Measurements from ENCODE around the gene SIX1.

Gene SIX1

DNA sequence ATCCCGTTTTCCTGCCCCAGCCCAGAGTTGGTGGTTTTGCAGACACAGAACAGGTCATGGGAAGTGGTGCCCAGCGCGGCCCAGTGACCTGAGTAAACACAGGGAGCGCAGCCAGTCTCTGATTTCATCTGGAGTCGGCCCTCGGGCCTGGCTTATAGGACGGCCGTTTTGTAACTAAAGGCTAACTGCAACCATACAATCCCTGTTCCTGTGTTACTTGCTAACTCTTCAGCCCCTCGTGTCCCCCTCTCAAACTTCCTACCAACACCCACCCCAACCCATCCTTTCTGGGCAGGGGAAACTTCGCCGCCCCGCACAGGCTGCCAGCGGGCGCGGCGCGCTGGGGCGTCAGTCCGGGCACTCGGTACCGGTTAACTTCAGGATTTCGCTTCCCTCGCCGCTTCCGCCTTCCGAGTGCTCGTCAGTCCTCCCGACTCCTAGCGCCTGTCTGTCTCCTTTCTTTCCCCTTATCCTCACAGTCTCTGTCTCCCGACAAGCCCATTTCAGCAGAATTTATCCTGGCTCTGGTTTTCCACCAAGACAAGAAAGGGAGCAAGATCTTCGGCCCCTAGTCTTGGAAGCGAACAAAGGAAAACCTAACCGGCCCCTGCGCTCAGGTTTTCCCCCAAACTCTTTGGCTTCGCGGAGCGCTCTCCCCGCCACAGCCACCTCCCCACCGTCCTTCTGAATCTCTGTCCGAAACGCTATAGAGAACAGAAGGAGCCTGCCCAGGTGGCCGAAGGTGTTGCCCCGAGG, 2.0 kb downstream of the SIX1 start:
- peak overlapping the region; percentile 63 for H3K4me3 ChIP-seq (ENCODE audit: low read depth, low read length)
- no peak for DNase-seq (ENCODE audit: low read depth)
- TF ChIP-seq, protein P1, sequence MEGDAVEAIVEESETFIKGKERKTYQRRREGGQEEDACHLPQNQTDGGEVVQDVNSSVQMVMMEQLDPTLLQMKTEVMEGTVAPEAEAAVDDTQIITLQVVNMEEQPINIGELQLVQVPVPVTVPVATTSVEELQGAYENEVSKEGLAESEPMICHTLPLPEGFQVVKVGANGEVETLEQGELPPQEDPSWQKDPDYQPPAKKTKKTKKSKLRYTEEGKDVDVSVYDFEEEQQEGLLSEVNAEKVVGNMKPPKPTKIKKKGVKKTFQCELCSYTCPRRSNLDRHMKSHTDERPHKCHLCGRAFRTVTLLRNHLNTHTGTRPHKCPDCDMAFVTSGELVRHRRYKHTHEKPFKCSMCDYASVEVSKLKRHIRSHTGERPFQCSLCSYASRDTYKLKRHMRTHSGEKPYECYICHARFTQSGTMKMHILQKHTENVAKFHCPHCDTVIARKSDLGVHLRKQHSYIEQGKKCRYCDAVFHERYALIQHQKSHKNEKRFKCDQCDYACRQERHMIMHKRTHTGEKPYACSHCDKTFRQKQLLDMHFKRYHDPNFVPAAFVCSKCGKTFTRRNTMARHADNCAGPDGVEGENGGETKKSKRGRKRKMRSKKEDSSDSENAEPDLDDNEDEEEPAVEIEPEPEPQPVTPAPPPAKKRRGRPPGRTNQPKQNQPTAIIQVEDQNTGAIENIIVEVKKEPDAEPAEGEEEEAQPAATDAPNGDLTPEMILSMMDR (IDR thresholded peaks at IDR 0.05; ENCODE audit: control insufficient read depth, extremely low read depth, insufficient read depth), result no peak

DNA sequence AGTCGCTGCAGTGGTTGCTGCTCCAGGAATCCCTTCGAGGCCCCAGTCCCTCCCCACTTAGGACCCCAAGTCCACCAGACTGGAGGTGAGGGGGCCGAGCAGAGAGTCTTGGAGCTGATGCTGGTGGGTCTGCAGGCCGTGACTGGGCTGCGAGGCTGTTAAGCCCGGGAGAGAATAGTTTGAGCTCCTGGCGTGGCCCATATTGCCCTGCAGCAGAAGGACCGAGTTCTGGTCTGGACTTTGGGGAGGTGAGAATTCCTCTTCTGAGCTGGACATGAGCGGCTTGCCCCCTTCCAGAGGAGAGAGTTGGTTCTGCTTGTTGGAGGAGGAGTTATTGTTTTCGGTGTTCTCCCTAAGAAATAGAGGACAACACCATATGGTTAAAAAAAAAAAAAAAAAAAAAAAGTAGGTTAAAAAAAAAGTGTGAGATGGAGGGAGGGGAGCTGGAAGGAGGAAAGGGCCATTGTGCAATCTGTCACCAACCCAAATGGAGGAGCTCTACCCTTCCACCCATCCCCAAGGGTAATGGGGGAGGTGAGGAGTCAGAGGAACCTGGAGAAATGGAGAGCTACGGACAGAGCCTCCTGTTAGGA, 3.0 kb downstream of the SIX1 start:
- no peak overlapping the region for H3K4me3 ChIP-seq (ENCODE audit: low read depth, low read length)
- DNase-seq (ENCODE audit: low read depth), result no peak
- TF ChIP-seq, protein P1 (IDR thresholded peaks at IDR 0.05; ENCODE audit: control insufficient read depth, extremely low read depth, insufficient read depth), result no peak

DNA sequence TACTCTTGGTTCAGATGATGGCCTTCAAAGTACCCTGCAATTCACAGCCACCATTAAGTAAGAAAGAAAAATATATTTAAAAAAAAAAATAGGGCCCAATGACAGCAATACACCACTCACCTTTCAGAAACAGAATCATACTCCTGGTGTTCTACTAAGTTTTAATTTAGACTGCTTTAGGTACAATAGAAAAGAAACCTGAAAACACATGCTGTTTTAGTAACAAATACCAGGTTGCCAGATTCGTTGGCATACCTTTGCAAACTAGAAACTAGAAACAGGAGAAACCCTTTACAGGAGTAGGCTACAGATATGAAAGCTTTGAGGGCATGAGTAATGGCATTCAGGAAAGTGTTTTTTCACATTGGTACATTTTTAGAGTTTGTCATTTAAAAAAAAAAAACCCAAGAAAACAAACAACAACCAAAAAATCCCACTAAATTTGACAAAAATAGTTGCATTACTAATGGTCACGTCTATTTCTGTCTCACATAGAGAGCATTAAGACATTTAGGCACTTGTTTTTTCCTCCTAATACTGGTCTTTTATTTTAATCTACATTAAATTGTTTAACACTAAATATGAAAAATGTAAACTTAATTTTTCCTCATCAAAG, 4.0 kb downstream of the SIX1 start:
- no peak overlapping the region for H3K4me3 ChIP-seq (ENCODE audit: low read depth, low read length)
- DNase-seq (ENCODE audit: low read depth), result no peak
- TF ChIP-seq, protein P1 (IDR thresholded peaks at IDR 0.05; ENCODE audit: control insufficient read depth, extremely low read depth, insufficient read depth), result no peak

DNA sequence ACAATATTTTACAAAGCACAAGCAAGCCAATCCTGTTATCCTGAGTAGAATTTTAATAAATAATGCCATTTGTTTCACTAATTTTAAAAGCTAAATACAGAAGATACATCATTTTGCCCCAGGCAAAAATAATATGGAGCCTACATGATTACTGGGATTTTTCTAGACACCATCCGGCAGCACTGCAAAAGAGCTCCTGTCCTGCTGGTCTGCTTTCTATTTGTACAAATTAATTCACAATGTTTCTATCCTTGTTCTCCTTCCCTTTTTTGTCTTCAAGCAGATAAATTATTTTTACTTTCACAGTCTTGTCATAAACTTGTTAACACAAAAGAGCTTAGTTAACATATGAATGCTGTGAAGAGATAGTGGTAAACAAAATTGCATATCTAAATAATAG, 4.6 kb downstream of the SIX1 start:
- DNase-seq (ENCODE audit: low read depth), result no peak
- TF ChIP-seq, protein P1 (IDR thresholded peaks at IDR 0.05; ENCODE audit: control insufficient read depth, extremely low read depth, insufficient read depth), result no peak
- no peak overlapping the region for H3K4me3 ChIP-seq (ENCODE audit: low read depth, low read length)

DNA sequence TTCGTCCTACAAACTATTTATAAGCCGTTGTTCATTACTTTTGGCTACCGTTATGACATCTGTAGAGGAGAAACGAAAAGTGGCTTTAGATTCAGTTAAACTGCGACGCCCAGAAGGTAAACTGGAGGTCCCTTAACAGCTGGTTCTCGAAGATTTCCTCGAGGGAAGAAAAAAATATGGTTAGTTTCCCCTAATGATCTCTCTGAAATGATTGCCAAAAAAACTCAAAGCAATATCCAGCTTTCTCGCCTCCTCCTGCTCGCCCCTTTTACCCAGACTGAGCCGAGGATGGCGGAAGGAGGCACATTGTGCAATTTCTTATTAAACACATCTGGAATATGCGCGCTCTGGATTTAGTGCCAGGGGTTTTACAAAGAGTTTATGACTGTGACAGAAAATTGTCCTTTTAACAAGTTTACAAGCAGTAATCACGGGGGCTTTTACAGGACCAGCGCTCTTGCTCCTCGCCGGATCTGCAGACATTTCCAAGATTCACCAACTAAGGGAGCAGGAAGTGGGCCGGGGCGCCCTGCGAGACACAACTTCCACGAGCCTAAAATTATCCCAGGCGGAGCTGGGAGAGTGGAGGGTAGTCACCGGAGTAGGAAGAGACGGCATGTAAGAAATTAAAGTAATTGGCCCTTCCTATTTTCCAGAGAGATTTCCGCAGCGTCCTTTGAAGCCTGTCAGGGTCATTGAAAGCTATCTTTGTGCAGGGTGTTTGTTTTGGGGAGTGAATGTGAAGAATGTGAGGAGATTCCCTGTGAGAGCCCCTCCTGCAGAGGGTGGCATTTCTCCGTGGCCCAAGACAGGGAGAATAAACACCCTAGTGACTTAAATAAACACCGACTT, 5.6 kb downstream of the SIX1 start:
- H3K4me3 ChIP-seq (ENCODE audit: low read depth, low read length), result no peak overlapping the region
- no peak for DNase-seq (ENCODE audit: low read depth)
- TF ChIP-seq, protein P1 (IDR thresholded peaks at IDR 0.05; ENCODE audit: control insufficient read depth, extremely low read depth, insufficient read depth), result no peak

DNA sequence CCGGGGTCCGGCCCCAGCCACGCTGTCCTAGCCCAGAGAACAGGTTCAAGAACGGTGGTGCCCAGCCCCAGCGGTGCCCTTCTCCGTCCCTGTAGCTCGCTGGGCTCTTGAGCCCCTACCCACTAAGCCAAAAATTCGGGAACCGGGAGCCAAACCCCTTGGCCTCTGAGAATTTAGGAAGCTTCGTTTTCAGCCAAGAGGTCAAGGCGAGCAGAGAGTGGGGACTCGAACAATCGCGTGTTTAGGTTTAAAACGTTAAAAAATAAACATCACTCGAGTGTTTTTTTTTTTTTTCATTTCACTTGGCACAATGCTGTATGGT, 6.2 kb downstream of the SIX1 start:
- H3K4me3 ChIP-seq (ENCODE audit: low read depth, low read length), result no peak overlapping the region
- TF ChIP-seq, protein P1 (IDR thresholded peaks at IDR 0.05; ENCODE audit: control insufficient read depth, extremely low read depth, insufficient read depth), result no peak
- DNase-seq (ENCODE audit: low read depth), result no peak

Data from LNCaP clone FGC (cell line).